ENCODE results near the gene KIF13A.
"Not testable (repeated sequence)": the region's sequence is repeated elsewhere in the genome, so short reads cannot be mapped to it uniquely, and the experiment has no call there.

Gene KIF13A

DNA sequence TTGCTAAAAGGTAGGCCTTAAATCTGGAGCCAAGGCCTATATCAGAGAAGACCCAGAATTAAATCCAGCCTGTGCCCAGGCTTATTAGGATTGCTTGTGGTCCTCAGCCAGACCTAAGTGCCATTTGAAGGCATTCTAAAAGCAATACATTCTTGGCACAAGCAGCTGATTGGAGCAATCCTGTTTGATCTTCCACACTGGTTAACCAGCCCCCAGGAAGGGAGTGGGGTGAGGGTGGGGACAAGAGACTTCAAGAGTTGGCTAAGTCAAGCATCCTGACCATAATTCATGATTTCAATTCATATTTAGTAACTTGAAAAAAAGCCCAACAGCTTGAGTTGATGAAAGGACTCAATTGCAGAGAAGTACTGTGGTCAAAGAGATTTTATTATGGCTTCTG lies 128.9 kb downstream of the KIF13A start:
- H3K36me3 ChIP-seq (ENCODE audit: insufficient read depth, low read length) = peaks cover 2% of the 10 kb centered on the region
- no peaks in the 10 kb centered on the region for H3K27me3 ChIP-seq (ENCODE audit: insufficient read depth, low read length)

DNA sequence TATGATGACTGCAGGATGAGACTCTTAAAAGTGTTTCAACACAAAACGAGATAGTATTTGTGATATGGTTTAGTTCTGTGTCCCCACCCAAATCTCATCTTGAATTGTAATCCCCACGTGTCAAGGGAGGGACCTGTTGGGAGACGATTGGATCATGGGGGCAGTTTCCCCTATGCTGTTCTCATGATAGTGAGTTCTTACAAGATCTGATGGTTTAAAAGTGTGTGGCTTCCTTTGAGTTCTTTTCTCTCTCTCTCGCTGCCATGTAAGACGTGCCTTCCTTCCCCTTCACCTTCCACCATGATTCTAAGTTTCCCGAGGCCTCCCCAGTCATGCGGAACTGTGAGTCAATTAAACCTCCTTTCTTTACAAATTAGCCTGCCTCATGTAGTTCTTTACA lies 130.2 kb downstream of the KIF13A start:
- H3K27me3 ChIP-seq (ENCODE audit: insufficient read depth, low read length); H3K36me3 ChIP-seq (ENCODE audit: insufficient read depth, low read length); H3K4me3 ChIP-seq (ENCODE audit: low read length); H2AFZ ChIP-seq (ENCODE audit: low read depth, low read length); H3K9me3 ChIP-seq (ENCODE audit: low read length); H3K4me1 ChIP-seq (ENCODE audit: insufficient read depth, low read length): not testable (repeated sequence)

More for the DNA sequence above, 128.9 kb downstream of the KIF13A start:
- no peak overlapping the region for H2AFZ ChIP-seq (ENCODE audit: low read depth, low read length)
- no peak overlapping the region for H3K4me3 ChIP-seq (ENCODE audit: low read length)
- no peaks in the 10 kb centered on the region for H3K9me3 ChIP-seq (ENCODE audit: low read length)
- H3K4me1 ChIP-seq (ENCODE audit: insufficient read depth, low read length) = no peaks in the 10 kb centered on the region

DNA sequence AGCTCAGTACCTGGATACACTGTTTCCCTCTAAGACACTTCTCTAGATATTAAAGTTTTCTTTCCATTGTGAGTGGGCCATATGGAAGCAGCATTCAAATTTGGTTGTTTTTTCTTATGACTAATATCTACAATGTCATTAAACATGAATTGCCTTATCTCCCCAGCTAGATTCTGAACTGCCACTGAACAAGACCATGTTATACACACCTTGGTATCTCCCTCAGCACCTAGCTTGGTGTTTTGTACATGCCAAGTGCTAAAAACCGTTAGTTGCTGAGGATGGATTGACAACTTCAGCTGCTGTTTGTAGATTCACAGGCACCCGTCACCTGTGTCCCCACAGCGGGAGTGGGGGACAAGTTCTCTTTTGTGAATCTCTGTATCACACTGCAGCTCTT lies 131.1 kb downstream of the KIF13A start:
- Histone ChIP-seq H3K9me3 (ENCODE audit: low read length) (no peaks in the 10 kb centered on the region), H3K36me3 (ENCODE audit: insufficient read depth, low read length) (peaks cover 9% of the 10 kb centered on the region), H3K4me3 (ENCODE audit: low read length) (no peak overlapping the region), H2AFZ (ENCODE audit: low read depth, low read length) (no peak overlapping the region), H3K4me1 (ENCODE audit: insufficient read depth, low read length) (no peaks in the 10 kb centered on the region), H3K27me3 (ENCODE audit: insufficient read depth, low read length) (no peaks in the 10 kb centered on the region)

DNA sequence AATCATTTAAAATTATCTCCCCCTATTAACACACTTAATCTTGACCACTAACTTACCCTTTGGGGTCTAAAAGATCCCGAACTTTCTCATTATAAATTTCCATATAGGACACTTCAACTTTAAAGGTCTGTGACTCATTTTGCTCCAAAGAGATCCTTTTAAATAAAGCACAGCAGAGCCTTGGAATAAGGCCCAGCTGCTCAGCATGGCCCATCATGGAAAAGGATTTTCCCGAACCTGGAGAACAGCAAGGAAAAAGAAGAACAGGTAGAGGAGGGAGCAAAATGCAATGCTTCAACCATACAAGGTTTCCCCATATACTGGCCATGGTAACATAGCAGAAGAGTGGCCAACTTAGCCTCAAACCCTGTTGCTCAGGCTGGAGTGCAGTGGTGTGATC lies 132.1 kb downstream of the KIF13A start:
- no peak overlapping the region for H3K4me3 ChIP-seq (ENCODE audit: low read length)
- no peaks in the 10 kb centered on the region for H3K4me1 ChIP-seq (ENCODE audit: insufficient read depth, low read length)
- H2AFZ ChIP-seq (ENCODE audit: low read depth, low read length) = no peak overlapping the region
- peaks cover 17% of the 10 kb centered on the region for H3K36me3 ChIP-seq (ENCODE audit: insufficient read depth, low read length)
- no peaks in the 10 kb centered on the region for H3K27me3 ChIP-seq (ENCODE audit: insufficient read depth, low read length)
- no peaks in the 10 kb centered on the region for H3K9me3 ChIP-seq (ENCODE audit: low read length)

DNA sequence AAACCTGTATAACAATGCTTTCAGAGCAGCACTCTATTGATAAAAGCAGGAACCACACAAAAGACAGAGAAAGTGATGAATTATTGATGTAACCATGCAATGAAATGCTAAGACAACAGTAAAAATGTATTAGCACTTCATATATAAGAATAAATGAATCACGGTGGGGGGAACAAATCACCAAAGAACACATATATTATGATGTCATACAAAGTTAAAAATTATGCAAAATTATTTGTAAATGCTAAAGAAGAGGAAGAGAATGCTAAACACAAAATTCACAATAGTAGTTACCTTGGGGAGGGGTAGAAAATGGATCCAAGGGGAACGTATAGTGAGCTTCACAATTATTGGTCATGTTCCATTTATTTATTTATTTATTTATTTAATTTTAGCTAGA lies 133.9 kb downstream of the KIF13A start:
- Histone ChIP-seq H3K9me3 (ENCODE audit: low read length) (no peaks in the 10 kb centered on the region), H3K4me3 (ENCODE audit: low read length) (no peak overlapping the region), H3K36me3 (ENCODE audit: insufficient read depth, low read length) (peaks cover 32% of the 10 kb centered on the region), H3K27me3 (ENCODE audit: insufficient read depth, low read length) (no peaks in the 10 kb centered on the region), H3K4me1 (ENCODE audit: insufficient read depth, low read length) (no peaks in the 10 kb centered on the region), H2AFZ (ENCODE audit: low read depth, low read length) (no peak overlapping the region)

DNA sequence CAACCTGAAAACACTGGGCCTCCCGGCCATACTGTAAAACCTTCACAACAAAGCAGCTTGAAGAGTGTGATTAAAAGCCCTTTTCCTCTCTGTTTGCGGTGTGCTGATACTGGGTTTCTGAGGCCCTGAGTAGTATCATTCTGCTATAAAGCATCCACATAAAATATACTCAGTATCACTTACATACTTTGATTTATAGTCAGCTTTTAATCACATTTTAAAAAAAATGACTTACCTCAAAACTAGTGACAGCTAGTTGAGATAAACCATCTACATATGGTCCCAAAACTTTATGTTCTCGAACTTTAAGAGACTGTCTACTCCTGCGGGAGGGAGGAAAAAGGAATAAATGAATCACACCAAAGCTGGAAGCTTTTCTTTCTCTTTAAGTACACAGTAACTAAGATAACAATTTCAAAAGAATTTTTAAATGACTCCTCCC lies 135.7 kb downstream of the KIF13A start:
- H2AFZ ChIP-seq (ENCODE audit: low read depth, low read length) = no peak overlapping the region
- H3K36me3 ChIP-seq (ENCODE audit: insufficient read depth, low read length) = peaks cover 36% of the 10 kb centered on the region
- no peaks in the 10 kb centered on the region for H3K27me3 ChIP-seq (ENCODE audit: insufficient read depth, low read length)
- H3K4me1 ChIP-seq (ENCODE audit: insufficient read depth, low read length) = no peaks in the 10 kb centered on the region
- no peak overlapping the region for H3K4me3 ChIP-seq (ENCODE audit: low read length)
- no peaks in the 10 kb centered on the region for H3K9me3 ChIP-seq (ENCODE audit: low read length)

DNA sequence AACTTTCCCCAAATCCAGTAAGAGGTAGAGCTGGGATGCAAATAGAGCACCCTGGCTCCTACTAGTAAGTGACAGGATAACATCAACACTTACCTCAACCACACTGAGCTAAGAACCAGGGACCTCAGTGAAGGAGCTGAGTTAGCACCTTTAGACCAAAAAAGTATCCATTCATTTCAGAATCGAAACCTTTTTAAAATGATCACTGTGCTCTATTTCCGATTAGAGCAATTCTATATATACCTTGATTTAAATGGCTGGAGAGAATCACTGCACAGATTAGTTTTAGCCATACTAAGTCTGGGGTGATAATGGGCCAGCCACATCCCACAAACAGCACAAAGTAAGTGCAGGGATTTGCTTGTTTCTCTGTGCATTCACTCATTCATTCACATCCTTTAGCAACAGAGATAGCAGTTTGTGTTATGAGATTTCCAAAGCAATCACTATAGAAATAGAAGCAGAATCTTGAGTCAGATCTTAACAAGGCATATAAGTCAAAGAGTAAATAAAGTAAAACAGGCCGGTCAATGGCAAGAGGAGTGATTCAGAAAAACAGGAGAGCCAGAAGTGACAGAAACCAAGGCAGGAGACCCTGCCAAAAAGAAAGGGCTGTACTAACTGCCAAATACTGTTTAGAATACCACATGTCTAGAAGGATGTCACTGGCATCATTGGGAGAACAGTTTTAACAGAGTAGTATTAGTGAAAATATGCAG lies 136.3 kb downstream of the KIF13A start:
- Histone ChIP-seq H3K4me1 (ENCODE audit: insufficient read depth, low read length) (no peaks in the 10 kb centered on the region), H3K4me3 (ENCODE audit: low read length) (no peak overlapping the region), H3K36me3 (ENCODE audit: insufficient read depth, low read length) (peaks cover 36% of the 10 kb centered on the region), H3K9me3 (ENCODE audit: low read length) (no peaks in the 10 kb centered on the region), H3K27me3 (ENCODE audit: insufficient read depth, low read length) (no peaks in the 10 kb centered on the region), H2AFZ (ENCODE audit: low read depth, low read length) (no peak overlapping the region)

DNA sequence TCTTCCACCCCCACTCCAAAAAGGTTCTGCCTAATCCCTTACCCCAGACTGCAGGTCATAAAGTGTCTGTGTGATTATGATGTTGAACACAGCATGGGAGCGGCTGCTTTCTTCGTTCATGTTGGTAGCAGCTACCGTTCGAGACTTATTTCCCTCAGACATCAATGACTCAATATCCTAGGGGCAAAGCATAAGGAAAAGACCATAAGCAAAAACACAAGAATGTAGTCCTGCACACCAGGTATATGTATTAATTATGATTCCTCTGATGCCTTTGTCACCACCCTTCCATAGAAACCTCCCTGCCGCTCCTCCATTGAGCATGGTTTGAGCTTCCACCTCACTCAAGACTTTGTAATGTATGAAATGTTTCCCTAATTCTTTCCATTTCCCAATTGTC lies 137.2 kb downstream of the KIF13A start:
- no peaks in the 10 kb centered on the region for H3K9me3 ChIP-seq (ENCODE audit: low read length)
- no peak overlapping the region for H2AFZ ChIP-seq (ENCODE audit: low read depth, low read length)
- peaks cover 36% of the 10 kb centered on the region for H3K36me3 ChIP-seq (ENCODE audit: insufficient read depth, low read length)
- H3K4me3 ChIP-seq (ENCODE audit: low read length) = no peak overlapping the region
- no peaks in the 10 kb centered on the region for H3K27me3 ChIP-seq (ENCODE audit: insufficient read depth, low read length)
- no peaks in the 10 kb centered on the region for H3K4me1 ChIP-seq (ENCODE audit: insufficient read depth, low read length)

DNA sequence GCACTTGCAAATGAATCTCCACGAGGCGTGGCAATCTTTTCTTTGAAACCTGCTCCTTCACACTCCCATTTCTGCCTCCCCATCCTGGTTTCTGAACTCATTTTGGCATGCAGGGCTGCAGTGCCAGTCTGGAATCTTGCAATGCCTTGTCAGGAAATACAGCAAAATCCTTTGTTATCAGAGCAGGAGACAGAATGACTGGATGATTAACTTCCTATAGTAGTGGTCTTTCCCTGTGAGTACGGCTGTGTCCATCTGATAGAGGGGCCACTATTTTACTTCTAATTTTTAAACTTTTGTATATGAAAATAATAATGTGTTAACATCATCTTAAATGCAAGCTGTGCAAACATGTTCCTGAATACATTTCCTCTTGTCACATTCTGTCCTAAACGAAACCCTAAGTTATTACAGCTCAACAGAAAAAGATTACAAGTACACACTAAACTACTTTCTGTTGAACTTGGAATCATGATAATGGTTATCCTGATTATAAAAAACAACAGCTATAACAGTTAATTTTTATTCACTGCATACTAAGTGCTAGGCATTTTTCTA lies 140.2 kb downstream of the KIF13A start:
- Histone ChIP-seq H3K27me3 (ENCODE audit: insufficient read depth, low read length) (no peaks in the 10 kb centered on the region), H3K36me3 (ENCODE audit: insufficient read depth, low read length) (peaks cover 41% of the 10 kb centered on the region), H2AFZ (ENCODE audit: low read depth, low read length) (no peak overlapping the region), H3K4me1 (ENCODE audit: insufficient read depth, low read length) (no peaks in the 10 kb centered on the region), H3K9me3 (ENCODE audit: low read length) (no peaks in the 10 kb centered on the region), H3K4me3 (ENCODE audit: low read length) (no peak overlapping the region)

DNA sequence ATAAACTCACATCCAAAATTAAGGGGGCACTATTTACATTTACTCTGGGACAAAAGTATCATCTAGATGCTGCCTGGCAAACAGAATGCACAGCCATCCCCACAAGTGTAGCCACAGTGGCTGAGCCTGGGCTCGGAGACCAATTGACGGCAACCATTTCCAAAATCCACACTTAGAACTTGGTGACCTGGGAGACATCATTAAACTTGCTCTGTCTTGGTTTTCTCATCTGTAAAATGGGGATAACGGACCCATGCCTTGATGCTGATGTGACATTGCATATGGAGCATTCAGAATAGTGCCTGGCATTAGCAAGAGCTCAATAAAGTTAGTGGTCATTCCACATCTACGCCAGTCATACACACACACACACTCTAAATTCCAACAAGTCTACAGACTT lies 140.7 kb downstream of the KIF13A start:
- Histone ChIP-seq H3K27me3 (ENCODE audit: insufficient read depth, low read length) (no peaks in the 10 kb centered on the region), H3K4me1 (ENCODE audit: insufficient read depth, low read length) (no peaks in the 10 kb centered on the region), H3K36me3 (ENCODE audit: insufficient read depth, low read length) (peaks cover 40% of the 10 kb centered on the region), H3K4me3 (ENCODE audit: low read length) (no peak overlapping the region), H2AFZ (ENCODE audit: low read depth, low read length) (no peak overlapping the region), H3K9me3 (ENCODE audit: low read length) (no peaks in the 10 kb centered on the region)

DNA sequence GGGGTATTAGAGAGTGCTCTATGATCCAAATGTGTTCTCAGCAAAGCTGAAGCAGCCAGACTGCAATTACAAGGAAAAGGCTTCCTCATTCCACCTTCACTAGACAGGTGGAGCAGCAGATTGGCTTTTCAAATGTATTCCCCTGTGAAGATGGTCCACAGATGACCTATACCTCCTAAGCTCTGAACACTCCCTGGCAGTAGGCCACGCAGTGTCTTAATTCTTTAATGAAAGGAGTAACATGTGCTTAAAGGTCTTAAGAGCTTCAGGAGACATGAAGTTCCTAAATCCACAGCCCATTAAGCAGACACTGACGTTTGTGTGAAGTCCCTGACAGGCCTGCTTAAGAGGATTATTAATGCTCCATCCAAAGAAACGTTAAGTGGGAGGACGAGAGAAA lies 141.8 kb downstream of the KIF13A start:
- Histone ChIP-seq H3K27me3 (ENCODE audit: insufficient read depth, low read length) (no peaks in the 10 kb centered on the region), H3K4me1 (ENCODE audit: insufficient read depth, low read length) (no peaks in the 10 kb centered on the region), H3K4me3 (ENCODE audit: low read length) (no peak overlapping the region), H2AFZ (ENCODE audit: low read depth, low read length) (no peak overlapping the region), H3K9me3 (ENCODE audit: low read length) (no peaks in the 10 kb centered on the region), H3K36me3 (ENCODE audit: insufficient read depth, low read length) (peaks cover 29% of the 10 kb centered on the region)

DNA sequence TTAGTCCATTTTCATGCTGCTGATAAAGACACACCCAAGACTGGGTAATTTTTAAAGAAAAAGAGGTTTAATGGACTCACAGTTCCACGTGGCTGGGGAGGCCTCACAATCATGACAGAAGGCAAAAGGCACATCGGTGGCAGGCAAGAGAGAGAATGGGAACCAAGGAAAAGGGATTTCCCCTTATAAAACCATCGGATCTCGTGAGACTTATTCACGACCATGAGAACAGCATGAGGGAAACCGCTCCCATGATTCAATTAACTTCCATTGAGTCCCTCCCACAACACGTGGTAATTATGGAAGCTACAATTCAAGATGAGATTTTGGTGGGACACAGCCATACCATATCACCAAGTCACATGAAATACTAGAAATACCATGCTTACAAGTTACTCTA lies 142.5 kb downstream of the KIF13A start:
- not testable (repeated sequence) for H3K4me3 ChIP-seq (ENCODE audit: low read length); H3K4me1 ChIP-seq (ENCODE audit: insufficient read depth, low read length); H3K9me3 ChIP-seq (ENCODE audit: low read length); H2AFZ ChIP-seq (ENCODE audit: low read depth, low read length); H3K27me3 ChIP-seq (ENCODE audit: insufficient read depth, low read length)
- H3K36me3 ChIP-seq (ENCODE audit: insufficient read depth, low read length) = peaks cover 27% of the 10 kb centered on the region

DNA sequence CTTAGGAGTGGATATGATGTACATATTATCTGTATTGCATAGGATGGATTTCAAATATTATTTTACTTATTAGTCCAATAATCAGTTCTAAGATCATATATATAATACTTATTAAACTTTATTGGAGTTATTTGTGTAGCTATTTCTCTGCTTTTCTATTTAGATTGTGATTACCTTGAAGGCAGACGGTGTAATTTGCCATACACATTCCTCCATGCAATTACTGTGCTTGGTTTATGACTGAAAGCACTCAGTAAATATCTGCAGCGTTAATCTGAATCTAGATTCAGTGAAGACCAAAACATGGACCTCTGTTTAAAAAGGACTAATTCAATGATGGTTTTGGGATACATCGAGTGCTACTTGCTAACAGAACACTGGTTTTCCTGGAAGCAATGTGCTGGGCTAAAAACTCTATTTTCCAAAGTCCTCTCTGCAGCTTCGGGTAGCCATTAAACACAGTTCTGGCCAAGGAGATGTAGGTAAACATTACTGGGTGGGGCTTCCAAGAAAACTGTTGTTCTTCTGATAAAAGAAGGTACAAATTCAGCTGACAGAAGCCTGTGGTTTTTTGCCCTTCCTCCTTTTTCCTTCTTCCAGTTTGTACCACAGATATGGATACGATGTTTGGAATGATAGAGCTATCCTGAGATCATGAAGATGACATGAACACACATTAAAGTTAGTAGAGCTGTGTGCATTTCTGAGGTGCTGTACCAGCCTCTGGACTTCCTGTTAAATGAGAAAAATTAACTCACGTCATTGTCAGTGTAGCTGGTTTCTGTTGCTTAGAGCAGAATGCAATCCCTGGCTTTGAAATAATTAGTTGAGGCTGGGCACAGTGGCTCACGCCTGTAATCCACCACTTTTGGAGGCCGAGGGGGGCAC lies 144.3 kb downstream of the KIF13A start:
- Histone ChIP-seq H3K27me3 (ENCODE audit: insufficient read depth, low read length) (no peaks in the 10 kb centered on the region), H3K4me1 (ENCODE audit: insufficient read depth, low read length) (peaks cover 9% of the 10 kb centered on the region), H2AFZ (ENCODE audit: low read depth, low read length) (no peak overlapping the region), H3K4me3 (ENCODE audit: low read length) (no peak overlapping the region), H3K9me3 (ENCODE audit: low read length) (no peaks in the 10 kb centered on the region), H3K36me3 (ENCODE audit: insufficient read depth, low read length) (peaks cover 12% of the 10 kb centered on the region)
